Activated naive CD4-positive, alpha-beta T cell treated with anti-CD3 and anti-CD28 coated beads for 36 hours (primary cell): Measurements from ENCODE around the gene SLC25A19. TPM values are rescaled to one million over a fixed set of nuclear protein-coding genes. Genes with fewer than 3 reads are reported as not detected.
A peak's percentile ranks its signal among the peaks of the same experiment; 100 is the strongest.
"Not testable (repeated sequence)": the region's sequence is repeated elsewhere in the genome, so short reads cannot be mapped to it uniquely, and the experiment has no call there.

Experiments
- CTCF ChIA-PET: fragments of 350-600 bp; sonication (Branson Sonifier 250); formaldehyde crosslinking; loops from one replicate; lab custom pipeline; 2021; ENCODE audit warnings: antibody characterized with exemption; lab: Charles Lee
- DNase-seq: peaks from one replicate; pipeline ENCODE4 v3.0.0-alpha.2; 2020
- H3K27ac Mint-ChIP-seq: one replicate; pipeline ENCODE4 v1.8.0; 2021; ENCODE audit warnings: mild to moderate bottlenecking, mixed read lengths
- H3K27me3 Mint-ChIP-seq: one replicate; pipeline ENCODE4 v1.8.0; 2021; ENCODE audit warnings: low read depth, mixed read lengths
- H3K36me3 Mint-ChIP-seq: one replicate; pipeline ENCODE4 v1.8.0; 2021; ENCODE audit warnings: low read depth, mixed read lengths
- H3K4me1 Mint-ChIP-seq: one replicate; pipeline ENCODE4 v1.8.0; 2021; ENCODE audit warnings: low read depth, mixed read lengths
- H3K4me3 Mint-ChIP-seq: one replicate; pipeline ENCODE4 v1.8.0; 2021; ENCODE audit warnings: mild to moderate bottlenecking, moderate library complexity, mixed read lengths
- H3K9me3 Mint-ChIP-seq: one replicate; pipeline ENCODE4 v1.8.0; 2021; ENCODE audit warnings: mixed read lengths
- intact Hi-C: fragments of 100-400 bp; cut with micrococcal nuclease; formaldehyde crosslinking; loops from one replicate; pipeline ENCODE4 v1.15.1; 2023
- total RNA-seq, 2 experiments: library from RNA; stranded (reverse); gene quantifications; one replicate each; pipeline ENCODE4 v1.2.3, GENCODE V29; 2021

SLC25A19 gene
- total RNA-seq, 2 experiments from 2014 or later: 47.5 to 48.4 TPM

DNA sequence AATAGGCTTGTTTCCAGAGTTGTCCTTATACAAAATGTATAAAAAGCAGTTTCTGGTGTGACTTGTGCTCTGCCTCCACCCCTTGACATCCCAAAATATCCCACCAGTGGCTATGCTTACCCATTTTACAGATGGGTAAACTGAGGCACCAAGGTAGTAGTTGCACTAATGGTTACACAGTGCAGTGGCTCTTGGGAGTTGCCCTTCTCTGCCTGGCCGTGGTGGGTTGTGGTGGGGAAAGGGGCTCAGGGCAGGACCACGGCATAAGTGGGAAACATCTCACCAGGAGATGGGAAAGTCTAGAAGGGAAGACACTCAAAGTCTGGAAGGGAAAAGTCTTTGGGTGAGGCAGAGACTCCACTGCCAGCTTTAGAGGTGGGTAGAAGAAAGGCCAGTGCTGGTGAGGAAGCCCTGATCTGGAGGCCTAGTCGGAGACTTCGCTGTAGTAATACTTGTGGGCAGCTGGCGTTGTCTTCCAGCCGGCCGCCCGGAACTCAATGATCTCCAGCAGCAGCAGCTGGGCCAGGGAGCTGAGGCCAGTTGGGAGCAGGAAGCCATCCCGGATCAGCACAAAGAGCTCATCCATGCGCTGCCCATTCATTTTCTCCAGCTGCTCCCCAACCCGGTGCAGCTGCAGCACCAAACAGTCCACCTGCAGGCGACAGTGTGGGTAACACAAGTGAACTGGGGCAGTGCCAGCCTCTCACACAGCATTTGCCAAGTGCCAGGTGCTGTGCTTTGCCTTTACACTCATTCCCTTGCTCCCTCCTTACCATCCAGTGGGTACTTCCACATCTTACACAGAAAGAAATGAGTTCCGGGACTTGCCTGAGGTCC, 22.7 kb downstream of the SLC25A19 start:
- CTCF ChIA-PET: interaction anchor here (0.6 to 1.9 kb wide), 4 partner anchors 23 to 160 kb away, joined by 3 to 8 read pairs (median 3); partner anchors contain the start of gene SLC25A19
- DNase-seq: no peak
- intact Hi-C loops: loop anchor here (10.0 kb wide), 2 partner anchors 248 to 518 kb away; partner anchors contain the start of genes CASKIN2, TSEN54 and UNK
- peaks cover 29% of the 10 kb centered on the region for H3K4me1 Mint-ChIP-seq
- H3K4me3 Mint-ChIP-seq: no peak overlapping the region
- H3K9me3 Mint-ChIP-seq: no peaks in the 10 kb centered on the region
- H3K27ac Mint-ChIP-seq: peak overlapping the region; percentile 69
- H3K36me3 Mint-ChIP-seq: peaks cover 17% of the 10 kb centered on the region
- no peaks in the 10 kb centered on the region for H3K27me3 Mint-ChIP-seq

DNA sequence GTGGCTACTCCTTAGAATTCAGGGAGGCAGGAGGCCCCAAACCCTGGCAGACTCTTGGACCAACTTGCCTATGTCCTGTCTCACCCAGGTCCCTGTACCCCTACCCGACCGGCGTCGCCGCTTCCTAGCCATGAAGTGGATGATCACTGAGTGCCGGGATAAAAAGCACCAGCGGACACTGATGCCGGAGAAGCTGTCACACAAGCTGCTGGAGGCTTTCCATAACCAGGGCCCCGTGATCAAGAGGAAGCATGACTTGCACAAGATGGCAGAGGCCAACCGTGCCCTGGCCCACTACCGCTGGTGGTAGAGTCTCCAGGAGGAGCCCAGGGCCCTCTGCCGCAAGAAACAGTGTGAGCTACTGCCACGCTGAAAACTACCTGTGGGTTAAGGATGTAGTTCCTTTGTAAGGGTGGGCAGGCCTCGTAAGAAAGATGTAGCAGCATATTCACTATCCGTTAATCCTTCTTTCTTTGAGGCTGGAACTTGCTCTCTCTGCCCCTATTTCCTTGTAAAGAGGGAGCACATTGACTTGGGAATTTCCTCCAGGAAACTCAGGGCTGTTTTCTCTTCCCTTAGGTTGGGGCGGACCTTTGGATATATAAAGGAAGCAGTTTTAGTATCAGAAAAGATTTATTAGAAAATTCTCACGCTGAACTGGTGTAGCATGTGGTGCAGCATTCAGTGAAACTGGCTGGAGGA, 23.5 kb downstream of the SLC25A19 start:
- intact Hi-C loops: loop anchor here (10.0 kb wide), 2 partner anchors 249 to 519 kb away; partner anchors contain the start of genes CASKIN2, TSEN54 and UNK
- peaks cover 17% of the 10 kb centered on the region for H3K36me3 Mint-ChIP-seq
- no peak overlapping the region for H3K27ac Mint-ChIP-seq
- CTCF ChIA-PET: interaction anchor here (0.6 to 1.9 kb wide), 2 partner anchors 26 to 148 kb away, joined by 3 to 8 read pairs; no protein-coding TSS in a partner anchor
- H3K4me1 Mint-ChIP-seq: peaks cover 29% of the 10 kb centered on the region
- no peak overlapping the region for H3K4me3 Mint-ChIP-seq
- no peaks in the 10 kb centered on the region for H3K9me3 Mint-ChIP-seq
- no peaks in the 10 kb centered on the region for H3K27me3 Mint-ChIP-seq
- no peak for DNase-seq

DNA sequence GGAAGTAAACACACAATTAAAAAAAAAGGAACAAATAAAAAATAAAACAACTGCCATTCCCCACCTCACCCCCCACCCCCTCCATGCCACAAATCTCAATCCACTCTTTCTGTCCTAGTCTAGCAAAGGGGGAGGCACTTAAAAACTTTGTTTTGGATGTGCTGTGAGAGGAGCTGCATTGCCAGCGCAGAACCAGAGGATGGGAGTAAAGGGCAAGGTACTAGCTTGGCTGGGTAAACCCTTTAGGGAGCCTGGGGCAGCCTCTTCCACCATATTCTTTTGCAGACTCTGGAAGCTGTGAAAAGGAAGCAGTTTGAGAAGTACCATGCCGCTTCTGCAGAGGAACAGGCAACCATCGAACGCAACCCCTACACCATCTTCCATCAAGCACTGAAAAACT, 26.2 kb downstream of the SLC25A19 start:
- H3K4me1 Mint-ChIP-seq: peaks cover 40% of the 10 kb centered on the region
- no peak for DNase-seq
- no peaks in the 10 kb centered on the region for H3K27me3 Mint-ChIP-seq
- intact Hi-C loops: loop anchor here (5.0 to 10.0 kb wide), 3 partner anchors 151 to 522 kb away; partner anchors contain the start of genes CASKIN2, TSEN54 and UNK
- peak overlapping the region; percentile 93 for H3K4me3 Mint-ChIP-seq
- peak overlapping the region; percentile 99 for H3K27ac Mint-ChIP-seq
- CTCF ChIA-PET: interaction anchor here (0.7 to 4.2 kb wide), 11 partner anchors 8 to 253 kb away, joined by 3 to 52 read pairs (median 4); partner anchors contain the start of genes MIF4GD, SLC25A19 and TSEN54
- H3K36me3 Mint-ChIP-seq: peaks cover 21% of the 10 kb centered on the region
- H3K9me3 Mint-ChIP-seq: no peaks in the 10 kb centered on the region

DNA sequence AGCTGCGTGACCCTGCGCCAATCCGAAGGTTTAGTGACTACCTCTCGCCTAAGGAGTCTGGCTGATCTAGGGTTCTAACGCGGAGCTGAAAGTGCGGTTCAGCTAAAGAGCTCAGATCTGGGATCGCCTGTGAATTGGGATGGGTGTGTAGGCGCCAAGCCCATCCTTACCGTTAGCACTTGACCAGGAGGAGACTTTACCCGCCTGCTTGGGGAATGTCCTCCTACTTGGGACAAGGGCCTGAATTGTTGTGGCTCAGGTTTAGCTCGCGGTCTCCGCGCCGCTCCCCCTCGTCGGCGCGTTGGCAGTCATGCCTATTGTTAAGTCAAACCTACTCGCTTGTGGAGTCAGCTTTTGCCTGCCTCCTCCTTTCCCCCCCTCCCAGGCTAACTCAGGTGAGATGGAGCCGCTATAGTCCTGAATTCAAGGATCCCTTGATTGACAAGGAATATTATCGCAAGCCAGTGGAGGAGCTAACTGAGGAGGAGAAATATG, 27.1 kb downstream of the SLC25A19 start:
- Mint-ChIP-seq H3K9me3 (no peaks in the 10 kb centered on the region), H3K36me3 (peaks cover 21% of the 10 kb centered on the region), H3K4me1 (peaks cover 46% of the 10 kb centered on the region), H3K27me3 (no peaks in the 10 kb centered on the region), H3K27ac (peak overlapping the region; percentile 99), H3K4me3 (peak overlapping the region; percentile 93)
- intact Hi-C loops: loop anchor here (5.0 to 10.0 kb wide), 3 partner anchors 150 to 523 kb away; partner anchors contain the start of genes CASKIN2, TSEN54 and UNK
- CTCF ChIA-PET: interaction anchor here (0.6 to 4.2 kb wide), 11 partner anchors 8 to 254 kb away, joined by 3 to 52 read pairs (median 4); partner anchors contain the start of genes MIF4GD, SLC25A19 and TSEN54
- DNase-seq: no peak

DNA sequence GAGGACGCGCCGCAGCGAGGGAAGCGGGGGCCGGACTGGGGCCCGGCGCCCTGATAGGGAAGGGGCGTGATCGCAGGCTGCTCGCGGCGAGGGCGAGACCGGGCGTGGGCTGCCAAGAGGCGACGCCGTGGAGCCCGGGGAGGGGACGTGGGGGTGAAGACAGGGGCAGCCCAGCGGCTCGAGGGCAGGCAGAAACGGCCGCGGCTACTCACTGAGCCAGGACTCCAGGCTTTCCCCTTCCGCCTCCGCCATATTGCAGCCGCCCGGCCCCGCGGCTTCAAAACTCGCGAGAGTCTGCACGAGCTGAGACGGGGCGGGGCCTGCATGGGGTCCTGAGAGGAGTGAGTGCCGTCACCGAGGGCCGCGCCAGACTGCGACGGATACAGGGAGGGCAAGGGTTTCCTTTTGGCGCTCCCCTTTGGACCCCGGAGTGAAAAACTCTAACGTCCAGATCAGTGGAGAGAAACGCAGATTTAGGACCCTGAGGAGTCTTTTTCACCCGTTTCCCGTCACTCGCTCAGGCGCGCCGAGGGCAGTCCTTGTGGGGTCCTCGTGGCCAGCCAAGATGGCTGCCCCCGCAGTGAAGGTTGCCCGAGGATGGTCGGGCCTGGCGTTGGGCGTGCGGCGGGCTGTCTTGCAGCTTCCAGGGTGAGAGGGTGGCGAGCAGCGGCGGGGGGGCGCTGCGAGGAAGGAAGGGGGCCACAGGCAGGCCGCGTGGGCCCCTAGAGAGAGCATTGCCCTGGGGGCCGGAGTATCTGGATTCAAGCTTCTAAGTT, 27.7 kb downstream of the SLC25A19 start, which contains the start of the genes GGA3 and MRPS7:
TSS of gene GGA3 (minus strand) at position 271 of the 776 bp plus-strand sequence. CDS start at position 252, 19 bp downstream.
TSS of gene MRPS7 (plus strand) at position 544 of the 776 bp plus-strand sequence. CDS start at position 566, 22 bp downstream.
- Mint-ChIP-seq H3K4me1 (peaks cover 53% of the 10 kb centered on the region), H3K27ac (peak within 1 kb of the TSS; percentile 99), H3K27me3 (no peaks in the 10 kb centered on the region), H3K9me3 (no peaks in the 10 kb centered on the region), H3K4me3 (peak within 1 kb of the TSS; percentile 93), H3K36me3 (peaks cover 18% of the 10 kb centered on the region)
- CTCF ChIA-PET: interaction anchor here (0.8 to 4.2 kb wide), 10 partner anchors 9 to 255 kb away, joined by 3 to 52 read pairs (median 4); partner anchors contain the start of genes MIF4GD and TSEN54
- intact Hi-C loops: loop anchor here (1.0 to 10.0 kb wide), 11 partner anchors 9 to 523 kb away; partner anchors contain the start of genes CASKIN2, JPT1, NUP85 and SLC25A19
- DNase-seq: peak; percentile 98

DNA sequence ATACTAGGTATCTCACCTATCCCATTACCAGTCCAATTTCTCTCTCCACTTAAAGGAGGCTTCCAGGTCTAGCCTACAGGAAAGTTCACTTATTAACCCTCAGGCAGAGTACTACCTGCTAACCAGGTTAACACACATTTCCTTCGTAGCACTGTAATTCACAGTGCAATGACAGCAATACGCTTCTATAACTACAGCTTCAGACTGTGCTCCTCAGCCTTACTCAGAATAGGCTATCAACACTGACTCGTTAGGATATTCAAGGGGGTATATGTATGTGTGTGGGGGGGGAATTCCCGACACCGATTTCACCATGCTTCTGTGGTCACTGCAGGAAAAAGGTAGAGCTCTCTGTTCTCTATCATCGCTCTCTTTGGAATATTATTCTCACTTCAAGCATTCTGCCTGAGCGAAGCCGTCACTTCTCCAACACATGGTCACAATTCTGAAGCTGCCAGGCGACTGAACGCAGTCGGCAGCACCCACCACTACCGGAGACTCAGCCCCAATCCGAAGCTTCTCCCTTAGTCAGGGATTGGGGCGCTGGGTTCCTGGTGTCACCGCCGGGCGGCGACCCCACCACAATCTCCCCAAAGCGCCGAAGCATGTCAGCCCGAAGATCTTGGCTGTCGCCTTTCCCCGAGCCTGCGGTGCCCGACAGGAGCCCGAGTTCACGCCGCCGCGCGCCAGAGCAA, 28.4 kb downstream of the SLC25A19 start:
- no peaks in the 10 kb centered on the region for H3K9me3 Mint-ChIP-seq
- H3K36me3 Mint-ChIP-seq: peaks cover 18% of the 10 kb centered on the region
- CTCF ChIA-PET: interaction anchor here (0.6 to 4.2 kb wide), 8 partner anchors 9 to 340 kb away, joined by 3 to 52 read pairs (median 6); partner anchors contain the start of gene MIF4GD
- peak overlapping the region; percentile 99 for H3K27ac Mint-ChIP-seq
- H3K4me1 Mint-ChIP-seq: peaks cover 60% of the 10 kb centered on the region
- intact Hi-C loops: loop anchor here (1.0 to 10.0 kb wide), 11 partner anchors 10 to 524 kb away; partner anchors contain the start of genes CASKIN2, JPT1, NUP85 and SLC25A19
- peak overlapping the region; percentile 93 for H3K4me3 Mint-ChIP-seq
- no peaks in the 10 kb centered on the region for H3K27me3 Mint-ChIP-seq
- DNase-seq: peak; percentile 76

DNA sequence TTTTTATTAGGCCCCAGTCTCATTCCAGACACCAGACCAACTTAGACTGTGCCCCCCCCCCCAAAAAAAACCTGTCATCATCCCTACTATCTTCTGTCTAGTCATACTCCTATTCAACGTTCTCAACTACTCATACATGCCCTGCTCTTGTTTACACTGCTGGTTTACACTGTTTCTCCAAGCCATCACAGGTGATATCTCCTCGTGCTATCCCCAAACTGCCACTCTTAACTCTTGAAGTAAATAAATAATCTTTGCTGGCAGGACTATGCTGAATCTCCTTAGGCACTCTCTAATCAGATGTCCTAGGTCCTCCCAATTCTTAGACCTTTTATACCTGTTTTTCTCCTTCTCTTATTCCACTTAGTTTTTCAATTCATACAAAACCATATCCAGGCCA, 32.0 kb downstream of the SLC25A19 start:
- H3K27ac Mint-ChIP-seq: peak overlapping the region; percentile 50
- intact Hi-C loops, H3K4me3 Mint-ChIP-seq, DNase-seq, H3K9me3 Mint-ChIP-seq, H3K36me3 Mint-ChIP-seq, CTCF ChIA-PET, H3K27me3 Mint-ChIP-seq: not testable (repeated sequence)
- H3K4me1 Mint-ChIP-seq: peaks cover 71% of the 10 kb centered on the region

DNA sequence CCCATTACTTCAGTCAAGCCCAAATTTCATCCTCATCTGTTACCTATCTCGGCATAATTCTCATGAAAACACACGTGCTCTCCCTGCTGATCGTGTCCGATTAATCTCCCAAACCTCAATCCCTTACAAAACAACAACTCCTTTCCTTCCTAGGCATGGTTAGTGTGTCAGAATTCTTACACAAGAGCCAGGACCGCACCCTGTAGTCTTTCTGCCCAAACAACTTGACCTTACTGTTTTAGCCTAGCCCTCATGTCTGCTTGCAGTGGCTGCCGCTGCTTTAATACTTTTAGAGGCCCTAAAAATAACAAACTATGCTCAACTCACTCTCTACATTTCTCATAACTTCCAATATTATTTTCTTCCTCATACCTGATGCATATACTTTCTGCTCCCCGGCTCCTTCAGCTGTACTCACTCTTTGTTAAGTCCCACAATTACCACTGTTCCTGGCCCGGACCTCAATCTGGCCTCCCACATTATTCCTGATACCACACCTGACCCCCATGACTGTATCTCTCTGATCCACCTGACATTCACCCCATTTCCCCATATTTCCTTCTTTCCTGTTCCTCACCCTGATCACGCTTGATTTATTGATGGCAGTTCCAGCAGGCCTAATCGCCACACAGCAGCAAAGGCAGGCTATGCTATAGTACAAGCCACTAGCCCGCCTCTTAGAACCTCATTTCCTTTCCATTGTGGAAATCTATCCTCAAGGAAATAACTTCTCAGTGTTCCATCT, 33.1 kb downstream of the SLC25A19 start:
- H3K27me3 Mint-ChIP-seq, H3K36me3 Mint-ChIP-seq, CTCF ChIA-PET, H3K4me3 Mint-ChIP-seq, intact Hi-C loops, H3K9me3 Mint-ChIP-seq, DNase-seq, H3K27ac Mint-ChIP-seq: not testable (repeated sequence)
- peaks cover 81% of the 10 kb centered on the region for H3K4me1 Mint-ChIP-seq

DNA sequence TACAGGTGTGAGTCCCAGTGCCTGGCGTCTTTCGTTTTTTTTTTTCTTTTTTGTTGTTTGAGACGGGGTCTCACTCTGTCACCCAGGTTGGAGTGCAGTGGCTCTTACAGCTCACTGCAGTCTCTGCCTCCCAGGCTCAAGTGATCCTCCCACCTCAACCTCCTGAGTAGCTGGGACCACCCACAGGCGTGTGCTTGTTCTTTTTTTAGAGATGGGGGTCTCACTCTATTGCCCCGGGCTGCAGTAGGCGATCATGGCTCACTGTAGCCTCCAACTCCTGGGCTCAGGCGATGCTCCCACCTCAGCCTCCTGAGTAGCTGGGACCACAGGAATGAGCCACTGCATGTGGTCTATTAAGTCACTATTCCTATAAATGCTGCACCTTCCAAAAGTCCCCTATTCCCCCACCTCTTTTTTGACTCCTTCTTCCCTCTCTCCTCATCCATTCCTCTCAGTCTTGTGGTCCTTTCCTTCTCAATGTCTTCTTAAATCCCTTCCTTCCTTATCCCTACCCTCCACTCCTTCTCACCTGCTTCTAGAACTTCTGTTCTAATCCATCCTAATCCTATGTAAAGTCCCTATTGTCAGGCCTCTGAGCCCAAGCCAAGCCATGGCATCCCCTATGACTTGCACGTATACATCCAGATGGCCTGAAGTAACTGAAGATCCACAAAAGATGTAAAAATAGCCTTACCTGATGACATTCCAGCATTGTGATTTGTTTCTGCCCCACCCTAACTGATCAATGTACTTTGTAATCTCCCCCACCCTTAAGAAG, 37.0 kb downstream of the SLC25A19 start:
- no peak for DNase-seq
- H3K36me3 Mint-ChIP-seq: peaks cover 2% of the 10 kb centered on the region
- intact Hi-C loops: loop anchor here (5.0 kb wide), 1 partner anchor 155 kb away; the partner anchor contains the start of gene GRB2
- H3K4me1 Mint-ChIP-seq: peaks cover 85% of the 10 kb centered on the region
- no peaks in the 10 kb centered on the region for H3K27me3 Mint-ChIP-seq
- CTCF ChIA-PET: interaction anchor here (0.7 to 3.3 kb wide), 3 partner anchors 8 to 19 kb away, joined by 5 to 19 read pairs (median 9); partner anchors contain the start of gene MIF4GD
- H3K9me3 Mint-ChIP-seq: no peaks in the 10 kb centered on the region
- peak overlapping the region; percentile 80 for H3K27ac Mint-ChIP-seq
- no peak overlapping the region for H3K4me3 Mint-ChIP-seq
